ENCODE measurements around the gene FOXA2.

DNA sequence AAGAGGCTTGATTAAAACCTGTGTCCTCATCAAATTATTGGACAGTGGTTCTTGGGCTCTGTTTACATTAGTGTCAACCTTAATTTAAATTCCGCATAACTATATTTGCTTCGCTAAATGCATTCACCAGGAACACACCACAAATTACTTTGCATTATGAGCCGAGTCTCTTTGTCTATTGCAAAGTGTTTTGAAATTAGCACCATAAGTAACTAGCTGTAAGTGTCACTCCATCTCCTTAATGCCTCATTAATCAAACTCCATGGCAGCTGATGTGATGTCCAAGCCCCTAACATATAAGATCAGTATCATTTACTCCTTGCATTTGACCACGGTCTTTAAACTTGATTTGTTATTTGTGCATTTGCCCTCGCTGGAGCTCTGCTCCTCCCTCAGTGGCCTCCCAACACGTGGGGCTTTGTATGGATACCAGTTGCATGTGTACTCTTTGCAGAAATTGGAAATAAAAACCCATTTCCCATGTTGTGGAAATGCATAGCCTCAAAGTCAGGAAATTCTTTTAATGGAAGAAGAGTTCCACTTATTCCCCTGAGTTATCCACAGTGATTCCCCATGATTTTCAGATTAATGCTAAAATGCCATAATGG lies 24.6 kb downstream of the FOXA2 start:
- TF ChIP-seq FOXM1 (IDR thresholded peaks at IDR 0.05; ENCODE audit: borderline replicate concordance) (no peak), NFRKB (IDR thresholded peaks at IDR 0.05) (no peak), HDGF (IDR thresholded peaks at IDR 0.05; ENCODE audit: borderline replicate concordance) (no peak), ELF4 (IDR thresholded peaks at IDR 0.05) (no peak), ARNT (IDR thresholded peaks at IDR 0.05) (no peak), FOXK2 (IDR thresholded peaks at IDR 0.05) (no peak), TARDBP (IDR thresholded peaks at IDR 0.05) (no peak), FOXA1 (IDR thresholded peaks at IDR 0.05) (no peak), SUZ12 (IDR thresholded peaks at IDR 0.05) (no peak), SP1 (IDR thresholded peaks at IDR 0.05) (no peak), LEF1 (IDR thresholded peaks at IDR 0.05; ENCODE audit: borderline replicate concordance) (no peak)

Data from HEK293T (cell line).